ENCODE data around the gene TEP1. TPM values are rescaled to one million over a fixed set of nuclear protein-coding genes. Genes with fewer than 3 reads are reported as not detected.

Gene TEP1
- total RNA-seq, 2 experiments from 2014 or later, result 14.3 to 17.4 TPM

DNA sequence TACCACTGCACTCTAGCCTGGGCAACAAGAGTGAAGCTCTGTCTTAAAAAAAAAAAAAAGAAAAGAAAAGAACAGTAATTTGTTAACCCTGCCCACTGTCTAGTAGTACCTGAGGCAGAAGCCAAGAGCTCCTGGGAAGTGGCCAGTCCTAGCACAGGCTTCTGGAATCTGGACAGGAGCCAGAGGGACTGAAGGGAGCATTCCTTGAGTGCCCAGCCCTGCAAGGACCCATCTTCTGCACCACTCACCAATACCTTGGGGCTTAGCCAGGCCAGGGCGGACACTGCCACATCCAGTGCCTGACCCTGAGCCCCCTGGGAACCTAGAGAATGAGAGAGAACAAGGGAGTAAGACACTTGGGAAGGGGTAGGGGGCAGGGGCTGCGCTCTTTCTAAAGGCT lies 36.1 kb downstream of the TEP1 start:
- ATAC-seq (ENCODE audit: poor library complexity) (no peak), DNase-seq (no peak)
- no peaks in the 10 kb centered on the region for H3K9me3 ChIP-seq (ENCODE audit: control insufficient read depth in 1 of 2, insufficient read depth in 1 of 2, low read length in 2 of 2)
- no peaks in the 10 kb centered on the region for H3K27me3 ChIP-seq (ENCODE audit: control insufficient read depth in 1 of 2, insufficient read depth in 2 of 2, low read length in 2 of 2)
- ChIA-PET CTCF (no interaction called here), POLR2A (no interaction called here)
- H3K4me3 ChIP-seq (ENCODE audit: low read length), result no peak overlapping the region
- H3K4me1 ChIP-seq (ENCODE audit: insufficient read depth, low read length), result no peaks in the 10 kb centered on the region
- H3K27ac Mint-ChIP-seq, result no peak overlapping the region
- no peaks in the 10 kb centered on the region for H3K9me3 Mint-ChIP-seq
- no peaks in the 10 kb centered on the region for H3K4me1 Mint-ChIP-seq (ENCODE audit: low read depth)
- no peak overlapping the region for H3K27ac ChIP-seq (ENCODE audit: low read depth in 1 of 2, low read length in 2 of 2)
- no peak overlapping the region for H3K4me3 Mint-ChIP-seq
- no peaks in the 10 kb centered on the region for H3K27me3 Mint-ChIP-seq
- H3K36me3 ChIP-seq (ENCODE audit: insufficient read depth, low read length), result peaks cover 95% of the 10 kb centered on the region
- TF ChIP-seq, protein P1, sequence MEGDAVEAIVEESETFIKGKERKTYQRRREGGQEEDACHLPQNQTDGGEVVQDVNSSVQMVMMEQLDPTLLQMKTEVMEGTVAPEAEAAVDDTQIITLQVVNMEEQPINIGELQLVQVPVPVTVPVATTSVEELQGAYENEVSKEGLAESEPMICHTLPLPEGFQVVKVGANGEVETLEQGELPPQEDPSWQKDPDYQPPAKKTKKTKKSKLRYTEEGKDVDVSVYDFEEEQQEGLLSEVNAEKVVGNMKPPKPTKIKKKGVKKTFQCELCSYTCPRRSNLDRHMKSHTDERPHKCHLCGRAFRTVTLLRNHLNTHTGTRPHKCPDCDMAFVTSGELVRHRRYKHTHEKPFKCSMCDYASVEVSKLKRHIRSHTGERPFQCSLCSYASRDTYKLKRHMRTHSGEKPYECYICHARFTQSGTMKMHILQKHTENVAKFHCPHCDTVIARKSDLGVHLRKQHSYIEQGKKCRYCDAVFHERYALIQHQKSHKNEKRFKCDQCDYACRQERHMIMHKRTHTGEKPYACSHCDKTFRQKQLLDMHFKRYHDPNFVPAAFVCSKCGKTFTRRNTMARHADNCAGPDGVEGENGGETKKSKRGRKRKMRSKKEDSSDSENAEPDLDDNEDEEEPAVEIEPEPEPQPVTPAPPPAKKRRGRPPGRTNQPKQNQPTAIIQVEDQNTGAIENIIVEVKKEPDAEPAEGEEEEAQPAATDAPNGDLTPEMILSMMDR (IDR thresholded peaks at IDR 0.05), result no peak
- peaks cover 94% of the 10 kb centered on the region for H3K36me3 Mint-ChIP-seq (ENCODE audit: low read depth)
- intact Hi-C loops (cut with DNase I, micrococcal nuclease), result no loop called here

DNA sequence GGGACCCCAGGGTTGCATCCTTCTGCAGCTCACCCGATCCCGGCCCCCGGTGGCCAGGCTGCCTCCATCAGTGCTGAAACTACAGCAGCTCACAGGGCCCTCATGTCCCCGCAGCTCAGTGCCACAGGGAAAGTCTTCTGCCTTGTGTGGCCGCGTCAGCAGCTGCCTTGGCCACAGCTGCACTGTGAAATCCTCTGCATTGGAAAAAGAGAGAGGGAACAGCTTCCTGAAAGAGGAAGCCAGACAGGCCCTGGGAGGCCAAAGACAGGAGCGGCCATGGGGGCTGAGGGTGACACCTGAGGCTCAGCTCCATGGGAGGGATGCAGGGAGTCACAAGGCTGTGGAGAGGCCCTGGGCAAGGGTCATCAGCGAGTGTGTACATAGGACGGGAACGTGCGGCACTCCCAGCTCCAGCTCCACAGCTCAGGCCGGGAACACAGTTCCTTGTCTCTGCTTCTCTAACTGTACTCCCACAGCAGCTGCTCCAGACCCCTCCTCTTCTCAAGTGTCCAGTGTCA lies 37.2 kb downstream of the TEP1 start:
- H3K36me3 Mint-ChIP-seq (ENCODE audit: low read depth), result peaks cover 94% of the 10 kb centered on the region
- H3K4me3 ChIP-seq (ENCODE audit: low read length), result no peak overlapping the region
- H3K36me3 ChIP-seq (ENCODE audit: insufficient read depth, low read length), result peaks cover 95% of the 10 kb centered on the region
- DNase-seq (no peak), ATAC-seq (ENCODE audit: poor library complexity) (no peak)
- intact Hi-C loops (cut with DNase I, micrococcal nuclease), result no loop called here
- CTCF ChIA-PET, result no interaction called here
- POLR2A ChIA-PET, result no interaction called here
- H3K9me3 ChIP-seq (ENCODE audit: control insufficient read depth in 1 of 2, insufficient read depth in 1 of 2, low read length in 2 of 2), result no peaks in the 10 kb centered on the region
- no peak overlapping the region for H3K27ac Mint-ChIP-seq
- no peak overlapping the region for H3K27ac ChIP-seq (ENCODE audit: low read depth in 1 of 2, low read length in 2 of 2)
- H3K4me3 Mint-ChIP-seq, result no peak overlapping the region
- no peaks in the 10 kb centered on the region for H3K9me3 Mint-ChIP-seq
- no peaks in the 10 kb centered on the region for H3K27me3 ChIP-seq (ENCODE audit: control insufficient read depth in 1 of 2, insufficient read depth in 2 of 2, low read length in 2 of 2)
- H3K4me1 Mint-ChIP-seq (ENCODE audit: low read depth), result no peaks in the 10 kb centered on the region
- TF ChIP-seq, protein P1 (IDR thresholded peaks at IDR 0.05), result no peak
- no peaks in the 10 kb centered on the region for H3K4me1 ChIP-seq (ENCODE audit: insufficient read depth, low read length)
- H3K27me3 Mint-ChIP-seq, result no peaks in the 10 kb centered on the region

DNA sequence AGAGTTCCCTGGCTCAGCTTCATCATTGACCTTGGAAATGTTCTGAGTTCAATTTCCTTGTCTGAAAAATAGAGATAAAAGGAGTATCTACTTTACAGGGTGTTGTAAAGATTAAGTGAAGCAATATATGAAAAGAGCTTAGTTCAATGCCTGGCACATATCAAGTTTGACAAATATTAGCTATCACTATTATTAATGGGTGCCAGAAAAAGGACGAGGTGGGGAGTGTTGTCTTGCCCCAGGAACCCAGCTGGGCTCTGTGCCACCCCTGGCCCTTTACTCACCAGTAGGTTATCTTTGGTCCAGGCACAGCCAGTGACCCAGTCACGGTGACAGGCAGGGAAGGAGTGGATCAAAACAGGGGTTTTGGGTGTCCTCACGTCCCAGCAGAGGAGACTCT lies 37.8 kb downstream of the TEP1 start:
- H3K4me1 ChIP-seq (ENCODE audit: insufficient read depth, low read length), result no peaks in the 10 kb centered on the region
- intact Hi-C loops (cut with DNase I, micrococcal nuclease), result no loop called here
- H3K36me3 Mint-ChIP-seq (ENCODE audit: low read depth), result peaks cover 94% of the 10 kb centered on the region
- H3K4me1 Mint-ChIP-seq (ENCODE audit: low read depth), result no peaks in the 10 kb centered on the region
- ChIA-PET CTCF (no interaction called here), POLR2A (no interaction called here)
- no peak overlapping the region for H3K4me3 Mint-ChIP-seq
- ATAC-seq (ENCODE audit: poor library complexity) (no peak), DNase-seq (no peak)
- no peaks in the 10 kb centered on the region for H3K27me3 ChIP-seq (ENCODE audit: control insufficient read depth in 1 of 2, insufficient read depth in 2 of 2, low read length in 2 of 2)
- H3K27me3 Mint-ChIP-seq, result no peaks in the 10 kb centered on the region
- no peaks in the 10 kb centered on the region for H3K9me3 Mint-ChIP-seq
- peaks cover 95% of the 10 kb centered on the region for H3K36me3 ChIP-seq (ENCODE audit: insufficient read depth, low read length)
- H3K9me3 ChIP-seq (ENCODE audit: control insufficient read depth in 1 of 2, insufficient read depth in 1 of 2, low read length in 2 of 2), result no peaks in the 10 kb centered on the region
- no peak overlapping the region for H3K4me3 ChIP-seq (ENCODE audit: low read length)
- H3K27ac Mint-ChIP-seq, result no peak overlapping the region
- H3K27ac ChIP-seq (ENCODE audit: low read depth in 1 of 2, low read length in 2 of 2), result no peak overlapping the region
- TF ChIP-seq, protein P1 (IDR thresholded peaks at IDR 0.05), result no peak

All from CD4-positive, alpha-beta T cell (primary cell).